Uterus (tissue), 2 donors: ENCODE data around the gene SNCAIP.

ENCODE experiments used
- POLR2A ChIP-seq, 2 donors: fragments of 450-650 bp; IDR thresholded peaks; one replicate each; pipeline ENCODE4 v1.6.1; 2016; ENCODE audit warnings: antibody characterized with exemption in 2 of 2, mild to moderate bottlenecking in 1 of 2, moderate library complexity in 1 of 2
- TF ChIP-seq, protein P1 (sequence below), 4 experiments: fragments of 200-600 bp in 2 of 4; fragments of 450-650 bp in 2 of 4; sonication (generic) in 2 of 4; IDR thresholded peaks; one replicate each; pipeline ENCODE4 v1.5.1; 2016 to 2019; ENCODE audit warnings: antibody characterized with exemption in 4 of 4, mild to moderate bottlenecking in 2 of 4, moderate library complexity in 1 of 4

DNA sequence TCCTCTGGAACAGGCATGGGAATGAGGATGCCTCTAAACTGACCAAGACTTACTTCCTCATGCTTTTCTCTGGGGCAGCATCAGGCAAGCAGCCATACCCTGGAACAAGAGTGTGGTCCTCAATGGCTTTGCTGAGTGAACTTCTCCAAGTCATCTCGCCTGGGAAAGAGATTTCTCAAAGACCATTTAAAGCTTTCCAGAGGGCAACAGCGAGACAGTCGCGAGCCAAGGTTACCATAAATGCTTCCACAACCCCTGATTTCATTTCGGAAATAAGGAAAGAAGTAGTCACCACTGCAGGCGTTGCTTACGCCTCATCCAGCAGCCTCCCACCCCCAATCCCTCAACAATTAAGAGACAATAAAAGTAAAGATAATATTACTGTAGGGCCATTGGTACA is 1.1 kb upstream of the SNCAIP start:
- TF ChIP-seq, protein P1, sequence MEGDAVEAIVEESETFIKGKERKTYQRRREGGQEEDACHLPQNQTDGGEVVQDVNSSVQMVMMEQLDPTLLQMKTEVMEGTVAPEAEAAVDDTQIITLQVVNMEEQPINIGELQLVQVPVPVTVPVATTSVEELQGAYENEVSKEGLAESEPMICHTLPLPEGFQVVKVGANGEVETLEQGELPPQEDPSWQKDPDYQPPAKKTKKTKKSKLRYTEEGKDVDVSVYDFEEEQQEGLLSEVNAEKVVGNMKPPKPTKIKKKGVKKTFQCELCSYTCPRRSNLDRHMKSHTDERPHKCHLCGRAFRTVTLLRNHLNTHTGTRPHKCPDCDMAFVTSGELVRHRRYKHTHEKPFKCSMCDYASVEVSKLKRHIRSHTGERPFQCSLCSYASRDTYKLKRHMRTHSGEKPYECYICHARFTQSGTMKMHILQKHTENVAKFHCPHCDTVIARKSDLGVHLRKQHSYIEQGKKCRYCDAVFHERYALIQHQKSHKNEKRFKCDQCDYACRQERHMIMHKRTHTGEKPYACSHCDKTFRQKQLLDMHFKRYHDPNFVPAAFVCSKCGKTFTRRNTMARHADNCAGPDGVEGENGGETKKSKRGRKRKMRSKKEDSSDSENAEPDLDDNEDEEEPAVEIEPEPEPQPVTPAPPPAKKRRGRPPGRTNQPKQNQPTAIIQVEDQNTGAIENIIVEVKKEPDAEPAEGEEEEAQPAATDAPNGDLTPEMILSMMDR (IDR thresholded peaks at IDR 0.05), result no peak
- TF ChIP-seq POLR2A (IDR thresholded peaks at IDR 0.05), result no peak
